Uterus (tissue), 2 donors: Measurements from ENCODE around the gene PRDM13.

ENCODE experiments used
- CTCF ChIP-seq, 4 experiments: fragments of 200-600 bp in 2 of 4; fragments of 450-650 bp in 2 of 4; sonication (generic) in 2 of 4; IDR thresholded peaks; one replicate each; pipeline ENCODE4 v1.5.1; 2016 to 2019; ENCODE audit warnings: antibody characterized with exemption in 4 of 4, mild to moderate bottlenecking in 2 of 4, moderate library complexity in 1 of 4
- POLR2A ChIP-seq, 2 donors: fragments of 450-650 bp; IDR thresholded peaks; one replicate each; pipeline ENCODE4 v1.6.1; 2016; ENCODE audit warnings: antibody characterized with exemption in 2 of 2, mild to moderate bottlenecking in 1 of 2, moderate library complexity in 1 of 2

DNA sequence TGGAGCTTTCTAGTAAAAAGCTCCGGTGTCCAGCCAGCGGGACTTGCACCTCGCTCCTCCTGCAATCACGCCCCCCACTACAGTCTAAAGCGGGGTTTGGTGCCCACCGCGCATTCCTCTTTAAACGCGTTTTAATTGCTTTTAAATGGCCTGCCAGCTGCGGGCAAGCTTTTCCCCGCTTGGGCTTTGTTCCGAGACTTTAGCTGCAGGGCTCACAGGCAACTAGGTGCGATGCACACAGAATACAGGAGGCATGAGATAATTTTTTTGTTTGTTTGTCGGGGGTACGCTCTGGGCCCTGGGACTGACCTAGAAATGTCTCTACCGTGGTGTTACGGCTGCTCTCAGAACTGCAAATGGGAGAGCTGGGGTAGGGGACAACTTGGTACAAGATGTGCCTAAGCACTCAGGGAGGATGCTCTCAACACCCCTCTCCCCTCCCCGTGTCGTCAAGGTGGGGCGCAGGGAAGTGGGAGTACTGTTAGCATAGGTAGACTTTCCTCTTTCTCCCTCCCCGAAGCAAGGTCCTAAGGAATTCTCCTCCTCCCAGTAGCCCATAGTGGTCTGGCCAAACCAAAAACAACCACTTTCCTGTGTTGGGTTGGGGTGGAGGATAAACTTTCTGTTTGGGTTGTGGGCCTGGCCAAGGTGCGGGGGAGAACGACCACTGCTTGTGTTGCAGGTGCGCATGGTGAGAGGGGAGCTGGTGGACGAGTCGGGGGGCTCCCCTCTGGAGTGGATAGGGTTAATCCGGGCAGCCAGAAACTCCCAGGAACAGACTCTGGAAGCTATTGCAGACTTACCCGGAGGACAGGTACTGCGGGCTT lies 1.6 kb downstream of the PRDM13 start:
- TF ChIP-seq POLR2A (IDR thresholded peaks at IDR 0.05) (no peak), CTCF (IDR thresholded peaks at IDR 0.05) (no peak)
